Measurements from ENCODE around the gene FAH. TPM values are rescaled to one million over a fixed set of nuclear protein-coding genes. Genes with fewer than 3 reads are reported as not detected.

Gene FAH
- total and polyA plus RNA-seq, 11 donors = 12.4 to 48.9 (median 24.0) TPM

- WGBS, 4 donors = 90 to 96% (median 94%) methylated on average over 2 of the region's 2 CpGs
- H3K4me1 ChIP-seq = no peaks in the 10 kb centered on the region
Observed at GRCh38 chr15:80219955-80220354, 67.2 kb downstream of the FAH start.

DNA sequence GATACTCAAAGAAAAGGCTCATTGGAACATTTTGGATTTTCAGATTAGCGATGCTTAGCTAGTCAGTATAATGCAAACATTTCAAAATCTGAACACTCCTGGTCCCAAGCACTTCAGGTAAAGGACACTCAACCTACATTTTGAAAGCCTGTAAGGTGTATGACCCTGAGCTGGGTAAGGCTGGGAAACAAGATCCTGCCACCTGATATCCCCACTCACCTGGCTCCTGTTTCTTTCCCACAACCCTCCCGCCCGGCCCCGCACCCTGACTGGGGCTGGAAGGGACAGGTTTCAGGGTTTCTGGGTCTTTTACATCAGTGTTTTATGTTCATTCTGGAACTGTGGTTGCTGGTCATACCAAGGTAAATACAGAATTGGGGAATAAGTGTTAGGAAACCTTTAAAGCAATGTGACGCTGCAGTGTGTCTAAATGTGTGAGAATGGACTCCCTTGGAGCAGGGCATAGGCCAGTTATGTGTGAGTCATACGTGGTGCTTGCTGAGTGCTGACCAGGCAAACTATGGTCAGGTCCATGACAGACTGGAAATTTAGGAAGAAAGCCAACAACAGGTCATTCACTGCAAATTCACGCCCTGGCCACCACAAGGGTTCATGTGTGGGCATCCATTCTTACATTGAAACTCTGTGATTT is 76.3 kb downstream of the FAH start:
- Histone ChIP-seq H3K4me3 (no peak overlapping the region), H3K27ac (no peak overlapping the region), H3K27me3 (peaks cover 0 to 25% (median 3%) of the 10 kb centered on the region in 9 donors), H3K9me3 (peaks cover 0 to 4% (median 0%) of the 10 kb centered on the region in 12 donors), H3K4me1 (no peaks in the 10 kb centered on the region), H3K36me3 (no peaks in the 10 kb centered on the region)
- intact Hi-C loops (cut with DNase I) = no loop called here
- ATAC-seq (no peak), DNase-seq (no peak)
- 85 to 92% (median 89%) methylated on average over 7 of the region's 7 CpGs for WGBS, 4 donors
- TF ChIP-seq POLR2A (IDR thresholded peaks at IDR 0.05) = no peak
- no peak for TF ChIP-seq CTCF (IDR thresholded peaks at IDR 0.05)

More at GRCh38 chr15:80219955-80220354, 67.2 kb downstream of the FAH start:
- no peaks in the 10 kb centered on the region for H3K27me3 ChIP-seq
- DNase-seq = no peak
- intact Hi-C loops (cut with DNase I) = no loop called here
- H3K4me3 ChIP-seq = no peak overlapping the region
- H3K27ac ChIP-seq = no peak overlapping the region
- no peak for ATAC-seq
- TF ChIP-seq CTCF (IDR thresholded peaks at IDR 0.05) (no peak), POLR2A (IDR thresholded peaks at IDR 0.05) (no peak)
- no peaks in the 10 kb centered on the region for H3K9me3 ChIP-seq
- H3K36me3 ChIP-seq = no peaks in the 10 kb centered on the region

DNA sequence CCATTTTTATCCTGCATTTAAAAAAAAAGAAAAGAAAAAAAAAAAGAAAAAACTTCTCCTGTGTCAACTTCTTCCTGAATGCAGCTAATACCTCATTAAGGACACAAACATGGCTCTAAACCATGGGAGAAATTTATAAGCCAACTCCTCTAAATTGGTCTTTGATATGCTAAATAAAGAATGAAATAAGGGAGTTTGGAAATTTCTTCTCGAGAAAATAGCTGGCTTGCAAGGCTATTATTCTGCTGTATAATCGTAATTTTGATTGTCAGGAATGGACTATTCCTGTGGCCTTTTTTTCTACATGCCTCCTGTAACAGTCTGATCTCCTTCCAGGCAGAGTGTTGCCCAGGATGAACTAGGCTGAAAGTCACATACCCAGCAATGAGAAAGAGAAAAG is 78.6 kb downstream of the FAH start:
- no peak for TF ChIP-seq POLR2A (IDR thresholded peaks at IDR 0.05)
- Histone ChIP-seq H3K36me3 (no peaks in the 10 kb centered on the region), H3K27ac (no peak overlapping the region), H3K27me3 (peaks cover 0 to 29% (median 3%) of the 10 kb centered on the region in 9 donors), H3K4me1 (no peaks in the 10 kb centered on the region), H3K4me3 (no peak overlapping the region), H3K9me3 (no peaks in the 10 kb centered on the region)
- DNase-seq = no peak
- intact Hi-C loops (cut with DNase I) = no loop called here
- no peak for ATAC-seq
- 66 to 76% (median 73%) methylated on average over 2 of the region's 2 CpGs for WGBS, 4 donors

DNA sequence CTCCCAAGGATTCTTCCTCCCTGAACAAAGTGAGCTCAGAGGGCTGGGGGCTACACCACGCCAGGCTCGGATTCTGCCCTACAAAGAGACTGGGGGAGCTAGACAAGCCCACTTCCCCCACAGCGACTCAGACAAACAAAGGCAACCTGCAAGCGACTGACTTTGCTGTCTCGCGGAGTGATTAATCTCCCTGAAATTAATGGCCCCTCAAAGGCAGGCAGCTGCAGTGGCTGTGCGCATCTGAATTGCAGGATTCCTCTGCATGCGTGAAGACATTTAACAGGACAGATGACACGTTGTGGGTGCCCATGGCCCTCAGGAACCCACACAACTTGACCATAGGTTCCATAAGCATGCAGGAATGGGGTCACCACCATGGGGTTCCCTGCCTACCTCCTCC is 80.8 kb downstream of the FAH start:
- TF ChIP-seq POLR2A (IDR thresholded peaks at IDR 0.05) (no peak), CTCF (IDR thresholded peaks at IDR 0.05) (no peak)
- no peaks in the 10 kb centered on the region for H3K9me3 ChIP-seq
- no peak for DNase-seq
- no peak overlapping the region for H3K4me3 ChIP-seq
- WGBS, 4 donors = 58 to 82% (median 68%) methylated on average over 8 to 9 of the region's 9 CpGs
- H3K27ac ChIP-seq = no peak overlapping the region
- intact Hi-C loops (cut with DNase I) = no loop called here
- peaks cover 0 to 15% (median 3%) of the 10 kb centered on the region in 9 donors for H3K27me3 ChIP-seq
- no peak for ATAC-seq
- H3K36me3 ChIP-seq = no peaks in the 10 kb centered on the region
- H3K4me1 ChIP-seq = no peaks in the 10 kb centered on the region

- H3K27me3 ChIP-seq = peaks cover 0 to 14% (median 3%) of the 10 kb centered on the region in 9 donors
- no peak for DNase-seq
- H3K27ac ChIP-seq = no peak overlapping the region
- intact Hi-C loops (cut with DNase I) = no loop called here
- no peak overlapping the region for H3K4me3 ChIP-seq
- ATAC-seq = no peak
- WGBS, 4 donors = 53 to 74% (median 62%) methylated on average over 3 to 4 of the region's 4 CpGs
- TF ChIP-seq CTCF (IDR thresholded peaks at IDR 0.05) = peak in 6 of 12 donors; percentile 17 to 45 (median 24)
- no peak for TF ChIP-seq POLR2A (IDR thresholded peaks at IDR 0.05)
- H3K9me3 ChIP-seq = no peaks in the 10 kb centered on the region
- H3K4me1 ChIP-seq = no peaks in the 10 kb centered on the region
- H3K36me3 ChIP-seq = no peaks in the 10 kb centered on the region
Observed at GRCh38 chr15:80234883-80235282, 82.1 kb downstream of the FAH start.

Measured in heart left ventricle (tissue), 16 donors.